ENCODE data around the gene ADARB2.
"Not testable (repeated sequence)": the region's sequence is repeated elsewhere in the genome, so short reads cannot be mapped to it uniquely, and the experiment has no call there.

Gene ADARB2

GRCh38 chr10:1361411-1362105, 375.8 kb downstream of the ADARB2 start:
- DNase-seq: no peak

DNA sequence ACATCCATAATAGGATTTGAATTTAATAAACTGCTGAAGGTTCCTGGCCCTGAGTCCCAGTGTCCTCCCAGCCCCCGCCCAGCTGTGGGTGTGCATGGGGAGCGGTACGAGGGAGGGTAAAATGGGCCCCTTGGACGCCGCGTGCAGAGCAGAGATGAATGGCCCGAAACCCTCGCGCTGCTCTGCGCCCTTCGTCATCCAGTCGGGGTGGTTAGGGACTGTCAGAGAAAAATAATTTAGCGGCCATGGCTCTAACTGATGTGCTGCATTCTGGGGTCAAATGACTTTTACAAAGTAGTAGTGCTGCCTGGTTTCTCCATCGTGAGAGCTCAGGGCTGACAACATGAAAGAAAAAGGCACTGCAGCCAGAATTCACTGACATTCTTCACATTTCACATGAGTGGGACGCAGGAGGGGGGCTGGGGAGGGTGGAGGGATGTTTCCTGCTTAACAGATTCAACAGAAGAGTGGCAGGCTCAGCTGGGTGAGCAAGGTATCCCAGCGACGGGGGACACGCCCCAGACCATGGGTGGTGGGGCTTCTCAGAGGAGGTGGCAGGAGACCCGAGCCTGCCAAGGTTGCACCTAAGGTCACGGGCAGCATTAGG, 376.7 kb downstream of the ADARB2 start:
- DNase-seq: no peak

DNA sequence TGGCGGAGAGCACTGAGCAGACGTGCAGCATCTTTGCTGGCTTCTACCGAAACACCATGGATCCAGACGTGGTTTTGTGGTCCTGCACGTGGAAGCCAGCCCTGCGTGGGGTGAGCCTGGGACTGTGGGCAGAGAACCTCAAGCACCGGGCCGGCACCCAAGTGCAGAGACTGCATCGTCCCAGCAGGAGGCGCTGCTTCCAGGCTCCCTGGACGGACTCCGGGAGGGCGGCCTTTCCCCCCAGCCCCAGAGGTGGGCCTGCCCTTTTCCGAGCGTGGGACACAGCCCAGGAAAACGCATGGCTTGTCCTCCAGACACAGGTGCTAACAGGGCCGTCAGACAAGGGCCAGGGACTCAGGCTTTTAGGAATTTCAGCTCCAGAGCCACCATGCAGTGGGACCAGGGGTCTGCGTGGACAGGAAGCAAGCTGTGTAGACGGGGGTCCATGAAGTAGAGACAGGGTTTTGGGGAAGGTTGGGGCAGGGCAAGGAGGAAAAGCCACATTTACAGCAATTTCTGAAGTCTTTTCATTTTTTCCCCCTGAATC, 377.2 kb downstream of the ADARB2 start:
- no peak for DNase-seq

- no peak for DNase-seq
Measured at GRCh38 chr10:1359626-1359955, 377.7 kb downstream of the ADARB2 start.

DNA sequence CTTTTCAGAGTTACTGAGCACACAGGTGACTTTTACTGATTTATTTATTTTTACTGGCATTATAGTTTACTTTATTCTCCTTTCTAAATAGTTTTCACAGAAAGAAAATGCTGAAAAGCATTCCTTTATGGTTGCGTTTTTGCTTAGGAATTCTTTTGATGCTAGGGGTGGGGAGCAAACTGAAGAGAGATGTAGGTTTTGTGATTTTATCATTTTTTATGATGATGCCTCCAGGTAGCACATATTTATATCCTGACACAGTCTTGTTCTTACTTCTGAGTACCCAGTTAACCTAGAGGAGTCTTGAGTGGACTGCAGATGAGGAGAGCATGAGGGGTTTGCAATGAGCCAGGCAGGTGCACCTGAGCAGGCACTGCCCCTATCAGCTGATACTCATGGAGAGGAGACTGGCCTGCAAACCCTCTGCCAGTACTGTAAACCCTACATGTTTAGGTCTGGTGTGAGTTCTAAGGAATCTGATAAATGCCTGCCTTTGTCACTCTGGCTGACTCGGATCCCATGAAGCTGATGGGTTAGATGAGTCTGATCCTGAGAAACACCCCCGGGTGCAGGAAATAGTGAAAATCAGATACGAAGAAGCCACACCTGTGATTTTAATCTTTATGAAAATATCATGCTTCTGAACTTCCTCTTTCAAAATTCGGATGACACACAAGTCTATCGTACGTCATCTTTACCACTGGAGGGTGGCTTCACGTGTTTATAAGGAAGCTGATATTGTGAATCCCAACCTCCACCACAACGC, 378.3 kb downstream of the ADARB2 start:
- peak; percentile 51 for DNase-seq

- no peak for DNase-seq
Measured at GRCh38 chr10:1358147-1358546, 379.2 kb downstream of the ADARB2 start.

GRCh38 chr10:1356349-1356748, 381.0 kb downstream of the ADARB2 start:
- DNase-seq: no peak

- no peak for DNase-seq
Measured at GRCh38 chr10:1354809-1355710, 382.3 kb downstream of the ADARB2 start.

DNA sequence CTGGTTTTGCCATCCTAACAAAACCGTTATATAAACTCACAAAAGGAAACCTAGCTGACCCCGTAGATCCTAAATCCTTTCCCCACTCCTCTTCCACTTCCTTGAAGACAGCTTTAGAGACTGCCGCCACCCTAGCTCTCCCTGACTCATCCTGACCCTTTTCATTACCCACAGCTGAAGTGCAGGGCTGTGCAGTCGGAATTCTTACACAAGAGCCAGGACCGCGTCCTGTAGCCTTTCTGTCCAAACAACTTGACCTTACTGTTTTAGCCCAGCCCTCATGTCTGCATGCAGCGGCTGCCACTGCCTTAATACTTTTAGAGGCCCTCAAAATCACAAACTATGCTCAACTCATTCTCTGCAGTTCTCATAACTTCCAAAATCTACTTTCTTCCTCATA, 385.0 kb downstream of the ADARB2 start:
- DNase-seq: not testable (repeated sequence)

DNA sequence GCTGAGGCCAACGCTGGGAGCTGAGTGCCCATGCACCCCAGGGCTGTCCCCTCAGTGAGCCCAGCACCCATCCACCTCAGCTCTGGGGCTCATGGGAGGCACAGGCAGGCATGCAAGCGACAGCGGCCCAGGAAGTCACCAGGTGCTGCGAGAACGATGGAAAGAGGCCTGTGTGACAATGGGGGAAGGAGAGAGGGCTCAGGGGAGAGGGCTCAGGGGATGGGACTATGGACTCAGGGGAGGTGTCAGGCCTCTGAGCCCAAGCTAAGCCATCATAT, 388.6 kb downstream of the ADARB2 start:
- no peak for DNase-seq

DNA sequence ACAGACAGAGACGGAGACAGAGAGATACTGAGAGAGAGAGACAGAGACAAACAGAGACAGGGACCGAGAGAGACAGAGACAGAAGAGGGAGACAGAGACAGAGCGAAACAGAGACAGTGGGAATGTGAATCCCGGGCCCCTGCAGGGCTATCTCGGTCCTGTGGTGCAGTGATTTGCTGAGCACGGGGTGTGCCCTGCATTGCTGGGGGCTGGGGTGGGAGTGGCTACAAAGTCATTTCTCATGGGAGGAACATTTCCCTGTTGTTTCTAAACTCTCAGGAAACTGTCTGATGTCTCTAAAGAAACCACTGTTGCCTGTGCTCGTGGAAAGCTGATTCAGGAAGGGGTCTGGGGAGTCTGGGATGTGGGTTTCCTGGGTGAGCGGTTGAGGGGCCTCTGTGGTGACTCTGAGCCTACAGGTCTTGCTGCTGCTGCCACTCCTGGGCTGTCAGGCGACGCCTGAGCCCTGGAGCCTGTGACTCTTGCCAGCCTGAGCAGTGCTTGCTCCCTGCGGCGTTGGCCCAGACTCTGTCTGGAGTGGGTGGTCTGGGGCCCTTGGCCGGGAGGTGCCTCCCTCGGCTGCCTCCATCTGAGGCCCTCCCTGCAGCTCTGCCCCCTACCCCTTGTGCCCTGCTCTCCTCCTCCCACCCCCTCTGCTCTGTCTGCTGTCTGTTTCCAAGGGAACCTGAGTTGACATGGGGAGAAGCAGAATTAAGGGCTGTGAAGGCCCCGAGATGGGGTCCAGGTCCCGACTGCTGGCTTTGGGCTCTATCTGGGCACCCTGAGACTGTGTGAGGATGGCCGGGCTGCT, 389.2 kb downstream of the ADARB2 start:
- DNase-seq: no peak

- no peak for DNase-seq
Measured at GRCh38 chr10:1347525-1347924, 389.8 kb downstream of the ADARB2 start.

DNA sequence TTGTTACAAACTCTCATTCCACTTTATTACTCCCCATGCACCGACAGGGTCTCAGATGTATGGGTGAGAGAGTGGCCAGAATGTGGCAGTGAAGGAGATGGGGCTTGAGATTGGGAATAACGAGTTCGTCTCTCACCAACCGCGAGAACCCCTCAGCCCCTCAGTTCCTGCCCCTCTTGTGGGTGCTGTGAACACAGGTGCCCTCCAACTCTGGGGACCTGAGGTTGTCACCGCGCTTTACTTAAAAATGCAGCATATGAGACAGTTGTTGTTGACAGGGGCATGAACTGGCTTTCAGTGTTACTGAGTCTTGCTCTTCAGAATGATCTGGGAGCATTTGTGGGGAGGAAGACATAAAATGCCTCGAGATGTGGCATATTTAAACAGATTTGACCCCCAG, 391.1 kb downstream of the ADARB2 start:
- DNase-seq: no peak

DNA sequence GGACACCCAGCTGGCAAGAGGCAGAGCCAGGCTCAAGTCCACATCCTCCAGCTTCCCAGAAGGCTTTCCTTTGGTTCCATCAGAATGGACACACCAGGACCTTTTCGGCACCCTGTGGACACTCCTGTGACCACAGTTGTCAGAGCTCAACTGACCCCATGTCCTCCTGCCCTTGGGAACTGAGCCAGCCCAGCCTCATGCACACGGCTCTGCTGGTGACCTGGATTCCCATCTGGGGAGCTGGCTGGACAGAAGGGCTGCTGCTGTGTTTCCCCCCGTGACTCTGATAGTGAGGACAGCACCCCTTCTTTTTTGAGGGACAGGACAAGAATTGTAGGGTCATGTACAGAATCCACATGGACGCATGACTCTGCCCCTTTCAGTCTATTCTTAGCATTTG, 392.0 kb downstream of the ADARB2 start:
- DNase-seq: no peak

- no peak for DNase-seq
Measured at GRCh38 chr10:1344846-1345245, 392.5 kb downstream of the ADARB2 start.

- DNase-seq: no peak
Measured at GRCh38 chr10:1344408-1344807, 392.9 kb downstream of the ADARB2 start.

DNA sequence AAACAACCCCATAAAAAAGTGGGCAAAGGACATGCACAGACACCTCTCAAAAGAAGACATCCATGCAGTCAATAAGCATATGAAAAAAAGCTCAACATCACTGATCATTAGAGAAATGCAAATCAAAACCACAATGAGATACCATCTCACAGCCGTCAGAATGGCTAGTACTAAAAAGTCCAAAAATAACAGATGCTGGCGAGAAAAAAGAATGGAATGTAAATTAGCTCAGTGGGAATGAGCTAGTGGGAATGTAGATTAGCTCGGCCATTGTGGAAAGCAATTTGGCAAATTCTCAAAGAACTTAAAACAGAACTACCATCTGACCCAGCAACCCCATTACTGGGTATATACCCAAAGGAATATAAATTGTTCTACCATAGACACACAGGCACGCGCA, 394.1 kb downstream of the ADARB2 start:
- DNase-seq: no peak

GRCh38 chr10:1341052-1341451, 396.3 kb downstream of the ADARB2 start:
- not testable (repeated sequence) for DNase-seq

DNA sequence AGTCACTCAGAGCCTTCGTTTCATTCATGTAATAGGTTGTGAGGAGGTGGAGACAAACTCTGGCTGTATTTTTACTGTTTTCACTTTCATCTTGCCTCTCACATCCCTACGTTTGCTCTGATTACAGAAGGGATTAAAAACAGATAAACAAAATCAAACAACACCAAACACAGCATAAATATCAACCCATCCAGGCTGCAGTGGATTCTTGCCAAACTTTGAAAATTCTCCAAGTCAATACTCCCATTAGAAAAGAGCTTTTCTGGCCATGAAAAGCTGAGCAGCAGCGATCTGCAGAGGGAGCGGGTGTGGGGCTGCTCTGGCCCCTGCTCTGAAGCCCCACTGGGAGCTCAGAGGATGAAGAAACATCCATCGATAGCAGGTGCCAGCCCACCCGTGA, 397.9 kb downstream of the ADARB2 start:
- no peak for DNase-seq

DNA sequence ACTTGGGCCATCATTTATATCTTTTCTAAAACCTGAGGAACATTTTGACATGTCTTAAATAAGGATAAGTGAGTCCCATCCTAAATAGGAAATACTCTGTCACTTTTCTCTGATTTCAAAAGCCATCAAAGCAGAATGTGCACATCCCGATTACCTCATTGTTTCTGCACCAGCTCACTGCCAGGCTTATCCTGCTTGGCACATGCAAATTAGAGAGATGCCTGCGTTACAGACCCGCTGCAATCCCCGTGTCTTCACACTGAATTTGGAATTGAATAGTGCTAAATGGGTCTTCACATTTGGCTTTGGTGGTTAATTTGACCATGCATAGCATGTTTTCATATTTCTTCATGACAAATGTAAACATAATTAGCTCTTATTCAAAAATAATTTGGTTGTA, 401.7 kb downstream of the ADARB2 start:
- no peak for DNase-seq

DNA sequence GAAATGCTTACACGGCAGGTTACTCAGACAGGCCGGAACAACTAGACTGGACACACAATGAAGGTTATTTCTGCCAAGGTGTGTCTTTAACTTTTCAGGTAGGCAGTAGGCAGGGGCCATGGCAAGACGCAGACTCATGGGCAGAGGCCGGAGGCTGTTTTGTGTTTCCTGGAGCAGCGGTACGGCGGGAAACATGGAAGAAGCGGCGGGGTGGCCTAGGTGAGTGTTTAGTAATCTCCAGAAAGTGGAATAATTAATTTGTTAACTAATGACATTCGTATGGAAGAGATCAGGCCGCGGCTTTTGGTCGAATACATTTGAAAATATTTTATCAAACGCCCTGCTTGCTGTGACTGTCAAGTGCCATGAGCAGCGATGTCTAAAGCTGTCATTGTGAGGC, 403.3 kb downstream of the ADARB2 start:
- DNase-seq: no peak

GRCh38 chr10:1331560-1331959, 405.8 kb downstream of the ADARB2 start:
- DNase-seq: no peak
